ENCODE results near the gene MTHFD2L. TPM values are rescaled to one million over a fixed set of nuclear protein-coding genes. Genes with fewer than 3 reads are reported as not detected.

Gene MTHFD2L
- total RNA-seq, result 21.9 and 32.0 TPM in 2 replicates

DNA sequence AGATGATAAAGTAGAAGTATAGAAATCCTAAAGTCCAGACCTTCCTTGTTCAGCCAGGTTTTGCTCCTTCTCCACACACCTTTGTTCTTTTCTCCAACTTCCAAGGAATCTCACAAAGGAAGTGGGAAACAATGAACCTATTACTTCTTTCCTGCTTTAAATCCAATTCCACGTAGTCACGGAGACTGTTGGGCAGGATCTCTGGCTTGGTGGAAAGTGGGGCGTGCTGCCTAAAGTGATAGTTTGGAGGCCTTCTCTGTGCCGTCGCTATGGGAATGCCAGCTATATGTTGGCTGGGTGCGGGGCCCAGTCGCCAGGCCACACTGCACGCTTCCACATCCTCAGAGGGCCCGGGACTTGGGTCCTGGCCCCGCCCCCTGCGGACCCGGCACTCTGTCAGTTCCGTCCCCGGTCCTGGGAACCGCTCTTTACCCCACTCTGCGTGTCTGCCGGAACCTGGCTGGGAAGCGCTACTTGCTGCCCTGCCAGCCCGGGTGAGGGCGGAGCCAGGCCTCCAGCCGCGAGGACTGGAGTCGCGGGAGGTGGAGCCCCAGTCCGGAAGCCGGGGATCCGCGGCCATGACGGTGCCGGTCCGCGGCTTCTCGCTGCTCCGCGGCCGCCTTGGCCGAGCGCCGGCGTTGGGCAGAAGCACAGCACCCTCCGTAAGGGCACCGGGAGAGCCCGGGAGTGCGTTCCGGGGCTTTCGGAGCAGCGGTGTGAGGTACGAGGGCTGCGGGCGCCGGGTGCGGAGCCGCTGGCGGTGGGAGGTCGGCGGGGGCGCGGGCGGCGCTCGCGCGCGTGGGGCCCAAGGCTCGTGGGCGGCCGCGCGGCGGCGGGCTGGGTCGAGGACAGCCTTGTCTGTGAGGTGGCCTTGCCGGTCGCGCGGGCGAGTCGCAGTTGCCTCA, at the start of gene MTHFD2L:
Gene MTHFD2L (plus strand): TSS at position 558 of the 905 bp plus-strand sequence. CDS start 21 bp downstream, at position 579.

DNA sequence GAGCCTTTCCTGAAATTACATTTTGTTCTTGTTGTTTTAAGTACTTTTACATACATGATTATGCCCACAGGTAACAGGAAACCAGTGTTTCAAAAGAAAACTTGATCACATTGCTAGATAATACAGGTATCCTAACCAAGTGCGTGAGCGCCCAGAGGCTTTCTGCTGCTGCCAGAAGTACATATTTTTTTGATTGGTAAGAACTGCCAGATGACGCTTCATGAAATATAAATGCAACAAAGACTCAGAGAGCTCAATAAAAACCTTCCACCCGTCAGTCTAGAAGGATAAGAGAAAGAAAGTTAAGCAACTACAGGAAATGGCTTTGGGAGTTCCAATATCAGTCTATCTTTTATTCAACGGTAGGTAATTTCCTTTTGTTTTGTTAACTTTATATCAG, 150.3 kb downstream of the MTHFD2L start, which contains the start of gene EPGN:
Gene EPGN (plus strand): TSS at position 256 of the 400 bp plus-strand sequence. CDS start 64 bp downstream, at position 320.

Other genes with a start within 250 kb of the MTHFD2L start
- gene PF4, start 176.1 kb upstream of the MTHFD2L start, total RNA-seq, result not detected in 2 replicates
- not detected in 2 replicates for gene PPBP, start 169.9 kb upstream of the MTHFD2L start, total RNA-seq
- gene CXCL5, start 159.4 kb upstream of the MTHFD2L start, total RNA-seq, result 0.61 and 2.8 TPM in 2 replicates
- 1.1 and 5.2 TPM in 2 replicates for gene CXCL3, start 119.4 kb upstream of the MTHFD2L start, total RNA-seq
- gene CXCL2, start 58.9 kb upstream of the MTHFD2L start, total RNA-seq, result 2.7 and 8.6 TPM in 2 replicates
- gene EPGN, start 150.4 kb downstream of the MTHFD2L start, total RNA-seq, result 0.49 TPM in 1 of 2 replicates, not detected in the other
- 0.61 and 10.9 TPM in 2 replicates for gene EREG, start 207.0 kb downstream of the MTHFD2L start, total RNA-seq

All from hair follicle dermal papilla cell (primary cell).